HG02610 (cell line): ENCODE results near the gene NMNAT2.
"Not testable (repeated sequence)": the region's sequence is repeated elsewhere in the genome, so short reads cannot be mapped to it uniquely, and the experiment has no call there.

Source experiments
- ATAC-seq: cut with Tn5 transposase; IDR thresholded peaks from one replicate; pipeline ENCODE4 v1.9.1; 2021; ENCODE audit warnings: mild to moderate bottlenecking, moderate library complexity; ENCODE audit not compliant: unreplicated experiment

NMNAT2 gene

GRCh38 chr1:183417772-183418491, at the start of gene NMNAT2:
NMNAT2 (minus strand) TSS chr1:183418380; CDS start chr1:183418267, 113 bp downstream.
- no peak for ATAC-seq

GRCh38 chr1:183467687-183468086, 49.5 kb upstream of the NMNAT2 start:
- ATAC-seq: no peak

DNA sequence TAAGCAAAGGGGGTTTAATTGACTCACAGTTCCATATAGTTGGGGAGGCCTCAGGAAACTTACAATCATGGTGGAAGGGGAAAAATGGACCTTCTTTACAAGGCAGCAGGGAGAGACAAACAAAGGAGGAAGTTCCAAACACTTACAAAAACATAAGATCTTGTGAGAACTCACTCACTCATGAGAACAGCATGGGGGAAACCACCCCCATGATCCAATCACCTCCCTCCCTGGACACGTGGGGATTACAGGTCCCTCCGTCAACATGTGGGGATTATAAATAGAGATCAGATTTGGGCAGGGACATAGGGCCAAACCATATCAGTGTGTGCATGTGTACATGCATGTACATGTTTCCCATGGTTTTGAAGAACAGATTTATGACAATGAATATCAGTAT, 48.6 kb upstream of the NMNAT2 start:
- ATAC-seq: no peak

GRCh38 chr1:183463566-183463965, 45.4 kb upstream of the NMNAT2 start:
- no peak for ATAC-seq

DNA sequence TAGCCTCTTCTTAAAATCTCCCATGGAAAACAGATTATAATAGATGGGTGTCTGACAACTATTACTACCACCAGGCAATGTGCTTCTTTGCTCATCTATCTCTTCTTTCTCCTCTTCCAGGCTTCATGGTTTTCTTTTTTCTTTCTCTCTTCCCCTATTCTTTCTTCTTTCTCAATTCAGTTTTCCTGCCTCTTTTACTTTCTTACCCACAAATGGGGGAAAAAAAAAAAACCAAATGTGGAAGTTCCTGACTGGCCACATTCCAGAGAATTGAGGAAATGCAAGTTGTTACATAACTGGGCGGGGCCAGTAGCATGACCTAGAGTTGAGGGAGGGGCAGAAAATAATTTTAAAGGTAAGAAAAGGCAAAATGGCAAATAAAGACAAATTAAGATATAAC, 43.2 kb upstream of the NMNAT2 start:
- ATAC-seq: no peak

- no peak for ATAC-seq
Observed at GRCh38 chr1:183460596-183460995, 42.4 kb upstream of the NMNAT2 start.

DNA sequence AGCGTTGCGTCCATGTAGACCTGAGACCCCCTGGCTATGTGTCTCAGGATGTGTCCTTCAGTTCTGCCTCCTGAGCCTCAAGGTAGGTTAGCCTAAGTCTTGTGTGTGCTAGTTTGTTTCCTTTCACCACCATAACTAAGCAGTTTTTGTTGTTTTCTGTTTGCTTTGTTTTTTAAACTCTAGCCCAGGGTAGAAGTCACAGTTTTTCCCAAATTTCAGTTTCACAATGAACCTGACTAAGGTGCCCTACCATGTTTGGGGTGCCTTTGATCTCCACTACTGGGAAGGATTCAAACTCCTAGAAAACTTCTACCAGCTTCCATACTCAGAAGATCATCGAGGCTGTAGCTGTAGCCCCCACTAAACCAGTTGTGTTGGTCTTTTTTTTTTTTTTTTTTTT, 39.3 kb upstream of the NMNAT2 start:
- ATAC-seq: no peak

- no peak for ATAC-seq
Observed at GRCh38 chr1:183456826-183457225, 38.6 kb upstream of the NMNAT2 start.

- ATAC-seq: no peak
Observed at GRCh38 chr1:183454377-183454776, 36.2 kb upstream of the NMNAT2 start.

GRCh38 chr1:183450093-183450492, 31.9 kb upstream of the NMNAT2 start:
- no peak for ATAC-seq

GRCh38 chr1:183449223-183449770, 31.1 kb upstream of the NMNAT2 start:
- no peak for ATAC-seq

- no peak for ATAC-seq
Observed at GRCh38 chr1:183444243-183444642, 26.1 kb upstream of the NMNAT2 start.

DNA sequence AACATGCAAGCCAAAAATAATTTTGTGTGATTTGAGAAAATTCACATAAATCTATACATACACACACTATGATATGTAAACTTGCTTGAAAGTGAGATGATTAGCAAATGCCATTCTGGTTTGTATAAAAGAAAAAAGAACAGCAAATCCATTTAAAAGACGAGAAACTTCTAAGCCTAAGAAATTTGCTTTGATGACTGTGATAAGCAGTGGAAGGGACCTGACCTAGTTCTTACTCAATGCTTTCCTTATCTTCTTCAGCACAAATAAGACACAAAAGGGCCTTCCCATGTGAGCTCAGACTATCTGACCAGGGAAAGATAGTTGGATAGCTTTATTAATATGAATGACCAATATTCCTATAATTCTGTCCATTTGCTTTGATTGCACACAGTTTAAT, 25.3 kb upstream of the NMNAT2 start:
- ATAC-seq: no peak

DNA sequence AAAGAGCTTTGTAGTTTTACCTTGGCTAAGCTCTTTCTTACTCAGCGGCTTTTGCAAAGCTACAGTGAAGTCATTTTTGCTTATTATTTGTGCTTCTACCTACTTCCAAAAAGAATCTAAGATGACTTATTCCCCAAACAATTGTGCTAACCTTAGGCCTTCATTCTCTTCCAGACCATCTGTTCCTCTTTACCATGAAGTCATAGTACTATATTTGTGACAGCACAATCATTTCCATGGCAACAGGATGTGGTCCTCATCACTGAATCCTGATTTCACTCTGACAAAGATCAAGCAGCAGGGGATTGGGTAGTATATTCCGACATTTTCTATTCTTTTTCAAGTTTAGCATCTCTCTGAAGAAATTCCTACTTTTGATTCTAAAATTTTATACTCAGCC, 24.8 kb upstream of the NMNAT2 start:
- no peak for ATAC-seq

- no peak for ATAC-seq
Observed at GRCh38 chr1:183438060-183438459, 19.9 kb upstream of the NMNAT2 start.

- ATAC-seq: no peak
Observed at GRCh38 chr1:183435497-183435896, 17.3 kb upstream of the NMNAT2 start.

DNA sequence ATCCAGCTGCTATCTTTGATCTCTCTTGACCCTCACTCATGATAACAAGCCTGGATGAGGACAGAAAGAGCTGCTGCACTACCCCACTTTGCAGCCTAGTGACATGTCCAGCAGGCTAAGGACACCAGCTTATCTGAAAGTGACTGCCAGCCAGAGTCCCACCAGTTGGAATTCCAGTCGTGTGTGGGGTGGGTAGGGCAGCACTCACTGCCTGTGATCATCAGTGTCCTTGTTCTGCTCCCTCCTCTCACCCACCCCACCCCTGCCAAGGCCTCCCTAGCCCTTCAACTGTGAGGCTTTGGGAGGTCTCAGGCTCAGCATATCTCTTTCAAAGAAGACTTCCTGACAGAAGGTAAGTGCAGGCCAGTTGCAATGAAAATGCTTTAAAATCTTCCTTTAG, 15.5 kb upstream of the NMNAT2 start:
- ATAC-seq: no peak

GRCh38 chr1:183432548-183432875, 14.3 kb upstream of the NMNAT2 start:
- ATAC-seq: no peak

DNA sequence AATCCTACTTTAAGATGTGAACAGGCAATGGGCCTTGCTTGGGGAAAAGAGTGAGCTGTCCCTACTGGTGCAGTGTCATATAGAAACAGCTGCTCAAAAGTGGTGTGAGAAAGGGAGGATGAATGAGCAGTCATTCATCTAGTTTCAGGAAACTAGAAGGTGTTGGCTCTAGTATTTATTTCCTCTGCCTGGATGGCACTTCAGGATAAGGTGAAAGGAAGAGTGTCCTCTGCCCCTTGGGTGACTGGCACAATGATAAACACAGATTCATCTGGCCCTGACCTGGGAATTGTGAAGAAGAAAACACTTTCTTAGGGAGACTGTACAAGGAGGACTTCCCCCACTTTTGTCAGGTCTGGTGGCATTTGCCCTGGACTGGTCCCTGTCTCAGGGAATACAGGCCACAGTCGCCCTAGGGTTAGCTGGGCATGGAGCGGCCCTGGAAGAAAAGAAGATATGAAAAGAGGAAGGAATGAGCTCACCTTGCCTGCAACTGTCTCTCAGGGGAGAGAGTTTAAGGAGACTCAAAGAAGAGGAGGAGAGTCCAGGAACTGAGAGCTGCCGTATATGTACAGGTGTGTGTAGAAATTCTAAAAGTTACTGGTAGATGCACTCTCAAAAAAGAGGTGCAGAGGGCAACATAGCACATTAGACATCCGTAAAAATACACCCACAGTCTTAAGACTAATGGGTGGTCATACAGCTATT, 13.8 kb upstream of the NMNAT2 start:
- ATAC-seq: no peak

DNA sequence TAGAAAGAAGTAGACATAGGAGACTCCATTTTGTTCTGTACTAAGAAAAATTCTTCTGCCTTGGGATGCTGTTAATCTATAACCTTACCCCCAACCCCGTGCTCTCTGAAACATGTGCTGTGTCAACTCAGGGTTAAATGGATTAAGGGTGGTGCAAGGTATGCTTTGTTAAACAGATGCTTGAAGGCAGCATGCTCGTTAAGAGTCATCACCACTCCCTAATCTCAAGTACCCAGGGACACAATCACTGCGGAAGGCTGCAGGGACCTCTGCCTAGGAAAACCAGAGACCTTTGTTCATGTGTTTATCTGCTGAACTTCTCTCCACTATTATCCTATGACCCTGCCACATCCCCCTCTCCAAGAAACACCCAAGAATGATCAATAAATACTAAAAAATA, 9.4 kb upstream of the NMNAT2 start:
- ATAC-seq: not testable (repeated sequence)

- ATAC-seq: no peak
Observed at GRCh38 chr1:183424691-183425090, 6.5 kb upstream of the NMNAT2 start.

- no peak for ATAC-seq
Observed at GRCh38 chr1:183423541-183423940, 5.4 kb upstream of the NMNAT2 start.
